DMS 273 (cell line): ENCODE measurements around the gene JAM2.
"Not testable (repeated sequence)": the region's sequence is repeated elsewhere in the genome, so short reads cannot be mapped to it uniquely, and the experiment has no call there.

Experiments
- DNase-seq: peaks from one replicate; lab custom pipeline; 2025; ENCODE audit not compliant: unreplicated experiment; lab: John Stamatoyannopoulos, UW

The JAM2 gene

DNA sequence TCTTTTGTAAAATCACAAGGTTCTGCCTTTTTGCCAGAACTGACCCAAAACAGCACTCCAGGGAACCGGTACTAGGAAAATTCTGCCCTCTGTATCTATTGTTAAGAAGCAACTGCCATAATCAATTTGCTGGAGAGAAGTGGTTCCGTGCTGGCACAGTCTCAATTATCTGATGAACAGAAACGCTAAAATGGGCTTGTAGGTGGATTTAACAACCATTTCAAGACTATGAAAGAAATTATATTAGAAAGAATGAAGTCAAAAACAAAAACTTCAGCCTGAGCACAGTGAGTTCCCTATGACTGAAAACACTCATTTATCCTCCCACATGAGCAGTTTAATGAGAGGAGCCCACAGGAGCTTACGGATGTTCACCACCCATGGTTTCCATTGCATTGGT, 4.4 kb downstream of the JAM2 start:
- DNase-seq: no peak

DNA sequence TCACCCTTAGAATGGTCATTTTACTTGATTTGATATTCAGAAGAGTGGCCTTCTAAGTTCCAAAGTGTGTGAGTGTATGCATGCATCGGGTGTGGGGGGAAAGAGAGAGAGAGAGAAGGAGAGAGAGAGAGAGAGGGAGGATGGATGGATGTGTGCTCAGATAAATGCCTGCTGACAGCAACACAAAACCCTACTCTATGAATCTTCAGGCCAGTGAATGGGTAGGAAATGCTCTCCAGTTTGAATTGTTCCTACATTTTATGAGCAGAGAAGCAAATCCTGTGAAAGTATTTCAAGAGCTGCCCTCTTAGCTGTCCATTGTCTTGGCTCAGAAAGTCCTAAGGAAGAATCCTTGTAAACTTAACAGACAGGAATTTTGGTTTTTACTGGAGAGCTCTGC, 7.4 kb downstream of the JAM2 start:
- no peak for DNase-seq

- DNase-seq: no peak
Observed at GRCh38 chr21:25647647-25648046, 8.6 kb downstream of the JAM2 start.

- no peak for DNase-seq
Observed at GRCh38 chr21:25649146-25649545, 10.1 kb downstream of the JAM2 start.

DNA sequence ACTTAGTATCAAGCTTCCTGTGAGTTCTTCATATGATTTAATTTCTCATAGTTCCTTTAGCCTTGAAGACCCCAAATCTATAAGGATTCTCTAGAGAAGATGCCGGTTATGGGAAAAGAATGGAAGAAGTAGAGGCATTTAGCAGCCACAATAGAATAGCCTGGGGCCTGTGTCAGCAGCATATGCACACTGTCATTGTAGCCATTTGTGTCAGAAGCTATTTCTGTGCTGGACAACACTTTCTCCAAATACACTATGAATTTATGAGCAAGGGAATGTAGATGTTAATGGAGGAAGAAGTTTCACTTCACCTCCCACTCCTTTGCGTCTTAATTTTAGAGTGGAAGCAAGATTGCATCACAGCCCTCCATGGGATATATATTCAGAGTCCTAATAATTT, 17.4 kb downstream of the JAM2 start:
- no peak for DNase-seq

DNA sequence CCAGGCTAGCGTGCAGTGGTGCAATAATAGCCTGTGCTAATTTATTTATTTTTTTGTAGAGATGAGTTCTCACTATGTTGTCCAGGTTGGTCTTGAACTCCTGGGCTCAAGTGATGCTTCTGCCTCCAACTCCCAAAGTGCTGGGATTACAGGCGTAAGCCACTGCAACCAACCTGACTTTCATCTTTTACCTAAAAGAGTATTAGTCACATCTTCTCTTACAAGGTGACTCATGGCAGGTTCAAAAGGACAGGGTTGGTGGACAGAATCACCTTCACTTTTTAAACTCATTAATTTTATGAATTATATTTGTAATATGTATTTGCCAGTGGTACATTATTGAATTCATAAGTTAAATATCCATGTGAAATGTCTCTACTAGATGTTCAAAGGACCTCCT, 18.1 kb downstream of the JAM2 start:
- no peak for DNase-seq

- DNase-seq: no peak
Observed at GRCh38 chr21:25658427-25659035, 19.5 kb downstream of the JAM2 start.

DNA sequence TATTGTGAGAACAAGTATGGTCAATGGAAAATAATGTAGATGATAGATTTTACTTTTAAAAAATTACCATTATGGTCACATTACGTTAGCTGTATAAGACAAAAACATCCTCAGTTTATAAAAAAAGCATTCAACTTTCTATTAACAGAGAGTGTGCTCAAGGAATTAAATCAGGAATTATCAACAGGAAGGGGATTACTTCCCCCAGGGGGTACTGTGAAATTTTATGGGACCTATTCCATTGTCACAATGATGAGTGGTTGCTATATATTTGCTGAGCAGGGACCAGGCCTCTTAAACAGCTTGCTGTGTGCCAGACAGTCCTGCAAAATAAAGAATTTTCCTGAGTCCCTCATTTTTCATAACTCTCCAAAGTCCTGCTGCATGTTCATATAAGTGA, 21.2 kb downstream of the JAM2 start:
- DNase-seq: no peak

GRCh38 chr21:25664491-25664931, 25.5 kb downstream of the JAM2 start:
- no peak for DNase-seq

DNA sequence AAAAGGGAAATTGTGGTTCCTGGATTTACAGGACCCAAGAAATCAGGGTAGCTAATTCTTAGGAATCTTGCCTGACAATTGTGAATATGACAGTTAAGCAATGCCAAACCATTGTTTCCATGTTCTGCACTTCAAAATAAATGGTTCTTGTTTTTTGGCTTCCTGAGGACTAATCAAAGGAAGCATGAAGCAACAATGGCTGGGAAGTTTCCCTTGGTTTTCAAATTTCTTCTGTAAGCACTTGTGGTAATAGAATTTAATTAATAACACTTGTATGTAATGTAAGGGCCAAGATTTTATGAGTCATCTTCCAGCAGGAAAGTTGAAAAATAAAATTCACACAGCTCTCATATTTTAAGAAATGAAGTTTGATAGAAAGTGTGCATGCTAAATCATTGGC, 31.7 kb downstream of the JAM2 start:
- DNase-seq: no peak

- no peak for DNase-seq
Observed at GRCh38 chr21:25676451-25676850, 37.4 kb downstream of the JAM2 start.

- DNase-seq: no peak
Observed at GRCh38 chr21:25682382-25682781, 43.3 kb downstream of the JAM2 start.

DNA sequence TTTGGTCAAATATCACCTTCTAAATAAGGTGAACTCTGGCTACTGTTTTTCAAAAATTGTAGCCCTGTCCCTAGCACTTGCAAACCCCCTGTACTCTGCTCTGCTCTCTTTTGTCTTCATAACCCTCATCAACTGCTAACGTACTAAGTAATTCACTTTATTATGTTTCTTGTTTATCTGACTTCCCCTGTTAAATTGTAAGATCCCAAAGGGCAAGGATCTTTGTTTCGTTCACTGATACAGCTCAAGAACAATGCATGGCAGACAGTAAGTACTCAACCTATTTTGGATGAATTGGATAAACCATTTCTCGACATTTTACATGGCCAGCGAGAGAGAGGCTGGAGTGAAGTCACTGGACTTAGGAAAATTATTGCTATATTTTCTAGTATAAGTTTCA, 48.7 kb downstream of the JAM2 start:
- DNase-seq: no peak

DNA sequence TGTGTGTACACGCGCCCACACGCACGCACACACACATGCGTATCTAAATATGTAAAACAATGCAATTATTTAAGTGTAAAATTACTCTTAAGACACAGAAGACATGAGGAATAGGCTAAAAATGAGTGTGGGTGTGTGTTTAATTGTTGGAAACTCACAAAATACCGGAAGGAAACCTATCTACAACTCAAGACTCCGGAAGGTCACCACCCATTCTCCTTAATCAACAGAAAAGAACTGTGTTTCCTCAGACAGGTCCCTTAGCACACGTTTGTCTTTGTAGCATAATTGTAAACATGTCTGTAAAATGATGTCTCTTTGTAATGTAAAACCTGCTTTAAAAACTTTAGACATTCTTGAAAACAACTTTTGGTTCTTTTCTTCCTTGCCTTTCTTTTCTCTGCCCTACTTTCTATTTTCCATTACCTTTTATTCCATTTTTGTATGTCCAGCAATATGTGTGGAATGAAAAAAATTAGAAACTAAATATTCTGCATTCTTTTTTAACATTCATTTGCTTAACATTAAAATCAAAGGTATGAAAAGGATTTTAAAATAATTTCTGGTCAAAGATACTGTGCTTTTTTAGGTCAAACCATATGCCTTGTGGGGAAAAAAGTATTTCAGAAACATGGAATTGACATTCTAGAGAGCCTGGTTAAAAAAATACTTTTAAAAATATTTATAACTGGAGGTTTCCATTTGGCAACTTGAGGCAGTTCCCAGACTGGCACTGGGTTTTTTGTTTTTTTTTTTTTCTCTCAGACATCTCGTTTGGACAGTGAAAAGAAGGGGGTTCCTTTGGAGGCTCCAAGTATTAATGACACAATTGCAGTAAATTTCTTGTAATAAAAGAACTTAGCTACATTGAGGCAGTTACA, 49.5 kb downstream of the JAM2 start:
- DNase-seq: no peak

- DNase-seq: no peak
Observed at GRCh38 chr21:25689226-25689625, 50.2 kb downstream of the JAM2 start.

DNA sequence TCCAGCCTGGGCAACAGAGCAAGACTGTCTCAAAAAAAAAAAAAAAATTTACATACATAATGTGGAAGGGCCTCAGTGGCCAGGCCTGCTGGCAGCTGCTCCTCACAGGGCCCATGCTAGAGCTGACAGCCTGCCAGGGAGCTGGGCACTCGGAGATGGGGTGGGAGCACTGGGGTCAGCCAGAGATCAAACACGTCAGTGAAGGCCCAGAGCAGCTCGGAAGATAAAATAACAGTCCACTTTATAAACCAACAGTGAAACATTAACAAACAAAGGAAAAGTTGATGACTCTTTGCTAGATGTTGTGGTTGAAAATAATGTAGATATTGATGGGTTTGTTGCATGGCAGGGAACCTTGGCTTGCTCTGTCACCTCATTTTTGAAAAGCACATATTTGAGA, 52.9 kb downstream of the JAM2 start:
- DNase-seq: no peak

GRCh38 chr21:25695461-25695860, 56.4 kb downstream of the JAM2 start:
- DNase-seq: not testable (repeated sequence)

DNA sequence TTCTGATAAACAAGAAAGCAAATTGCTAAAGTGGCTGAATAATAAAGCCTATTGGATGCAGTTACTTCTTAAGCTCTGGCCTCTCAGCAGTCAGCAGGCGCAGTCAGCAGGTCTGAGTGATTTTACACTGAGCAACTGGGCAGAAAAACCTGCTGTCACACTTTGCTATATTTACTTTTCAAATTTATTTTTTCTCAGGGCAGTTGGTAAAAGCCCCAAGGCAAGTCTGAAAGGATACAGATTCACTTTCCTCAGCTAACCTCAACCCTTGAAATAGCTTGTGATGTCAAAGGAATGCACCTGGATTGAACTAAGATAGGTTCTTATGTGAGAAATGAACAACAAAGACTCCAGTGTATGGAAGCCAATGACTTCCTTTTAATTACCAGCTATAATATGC, 61.7 kb downstream of the JAM2 start:
- DNase-seq: no peak

DNA sequence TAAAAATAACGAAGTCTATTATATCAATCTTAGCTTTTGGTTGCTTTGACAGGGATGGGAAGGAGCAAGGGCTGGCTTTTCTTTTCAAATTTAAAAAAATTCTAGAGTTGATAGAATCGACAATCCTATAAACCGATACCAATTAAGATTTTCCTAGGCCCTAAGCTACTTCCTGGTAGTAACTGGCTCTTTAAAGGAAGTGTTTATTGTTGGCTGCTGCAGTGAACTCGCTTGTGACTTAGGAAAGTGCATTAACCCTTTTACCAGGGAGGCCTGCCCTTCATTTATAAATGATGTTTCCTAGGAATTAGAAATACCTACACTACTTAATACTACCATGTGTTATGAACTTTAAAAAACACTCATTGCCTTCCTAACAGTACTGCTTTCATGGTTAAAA, 62.5 kb downstream of the JAM2 start:
- DNase-seq: no peak

GRCh38 chr21:25708467-25709065, 69.5 kb downstream of the JAM2 start:
- peak; percentile 60 for DNase-seq

- DNase-seq: peak; percentile 8
Observed at GRCh38 chr21:25709684-25710265, 70.7 kb downstream of the JAM2 start.

DNA sequence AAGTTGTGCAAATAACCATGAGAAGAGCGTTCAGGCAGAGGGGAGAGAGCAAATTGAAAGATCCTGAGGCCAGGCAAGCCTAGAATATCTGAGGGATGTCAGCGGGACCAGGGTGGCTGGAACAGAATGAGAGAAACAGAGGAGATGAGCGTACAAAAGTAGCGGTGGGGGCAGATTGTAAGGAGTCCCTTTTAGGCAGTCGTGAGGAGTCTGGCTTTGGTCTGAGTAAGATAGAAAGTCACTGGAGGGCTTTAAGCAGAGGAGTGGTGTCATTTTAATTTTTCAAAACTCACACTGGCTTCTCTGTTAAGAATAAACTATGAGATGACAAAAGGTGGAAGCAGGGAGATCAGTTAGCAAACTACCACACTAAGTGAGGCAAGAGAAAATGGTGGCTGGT, 71.5 kb downstream of the JAM2 start:
- no peak for DNase-seq
